GM12891 (cell line): ENCODE results near the gene PUM1.
"Not testable (repeated sequence)": the region's sequence is repeated elsewhere in the genome, so short reads cannot be mapped to it uniquely, and the experiment has no call there.

Experiments
- DNase-seq: peaks from one replicate; pipeline ENCODE4 v3.0.0; 2011; ENCODE audit warnings: low spot score; ENCODE audit not compliant: insufficient read length
- FAIRE-seq: peaks from 2 replicates; lab custom pipeline; 2011; peaks lifted over from hg19 to GRCh38; lab: Jason Lieb, UNC
- PAX5 ChIP-seq: IDR thresholded peaks from 2 replicates; pipeline ENCODE4 v1.6.1; 2011; ENCODE audit warnings: low read length, moderate library complexity, mild to moderate bottlenecking; ENCODE audit not compliant: insufficient read depth, severe bottlenecking
- POLR2A ChIP-seq: IDR thresholded peaks from 2 replicates; pipeline ENCODE4 v1.6.1; 2011; ENCODE audit warnings: low read depth, low read length, control low read depth
- POLR2AphosphoS5 ChIP-seq: IDR thresholded peaks from 2 replicates; pipeline ENCODE4 v1.6.1; 2011; ENCODE audit warnings: low read depth, low read length, control low read depth
- POU2F2 ChIP-seq: IDR thresholded peaks from 2 replicates; pipeline ENCODE4 v1.6.1; 2011; ENCODE audit warnings: low read depth, mild to moderate bottlenecking, control low read depth, low read length, moderate library complexity
- SPI1 ChIP-seq: IDR thresholded peaks from 2 replicates; pipeline ENCODE4 v1.6.1; 2011; ENCODE audit warnings: low read depth, low read length, control low read depth
- TAF1 ChIP-seq: IDR thresholded peaks from 2 replicates; pipeline ENCODE4 v1.6.1; 2011; ENCODE audit warnings: low read depth, low read length, control low read depth

PUM1 gene

DNA sequence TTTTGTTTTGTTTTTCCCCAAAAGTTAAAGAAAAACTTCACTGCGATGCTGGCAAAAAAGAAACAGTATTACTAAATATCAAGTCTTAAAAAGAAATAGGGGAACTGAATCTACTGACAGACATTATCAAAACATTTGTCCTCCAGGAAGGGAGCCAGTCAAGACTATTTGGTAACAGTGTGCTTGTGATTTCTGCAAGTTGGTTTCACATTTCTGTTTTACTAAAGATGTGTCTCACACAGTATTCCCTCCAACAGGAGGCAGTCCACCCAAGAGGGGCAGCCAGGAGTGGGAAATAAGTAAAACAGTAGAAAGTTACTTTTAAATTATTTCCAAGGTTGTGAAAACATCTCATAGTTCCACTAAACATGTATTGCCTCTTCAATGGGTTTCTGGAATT, 82.6 kb downstream of the PUM1 start:
- TF ChIP-seq POLR2AphosphoS5 (no peak), TAF1 (no peak), POLR2A (no peak), PAX5 (no peak), SPI1 (peak; percentile 82), POU2F2 (no peak)
- DNase-seq (no peak), FAIRE-seq (no peak)

DNA sequence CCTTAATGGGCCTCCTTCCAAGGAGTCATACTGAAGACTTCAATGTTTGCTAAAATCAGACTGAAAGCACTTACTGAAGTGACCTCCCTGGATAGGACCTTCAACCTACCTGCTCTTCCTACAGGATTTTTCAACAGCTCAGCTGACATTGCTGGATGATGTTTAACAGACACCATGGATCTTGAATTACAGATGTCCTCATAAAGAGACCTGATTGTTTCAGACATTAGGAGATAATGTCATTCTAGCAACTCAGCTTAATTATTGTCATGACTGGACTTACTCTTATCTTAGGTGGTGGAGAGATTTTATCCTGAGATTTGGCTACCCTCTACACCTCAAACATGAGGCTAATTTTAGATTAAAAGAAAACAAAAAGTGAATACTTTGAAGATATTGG, 83.1 kb downstream of the PUM1 start:
- FAIRE-seq (peak; percentile 31), DNase-seq (no peak)
- TF ChIP-seq POLR2AphosphoS5 (no peak), POU2F2 (no peak), PAX5 (no peak), POLR2A (no peak), TAF1 (no peak), SPI1 (no peak)

- TF ChIP-seq TAF1 (no peak), POLR2A (no peak), SPI1 (no peak), POU2F2 (no peak), POLR2AphosphoS5 (no peak), PAX5 (no peak)
- FAIRE-seq: no peak
Measured at GRCh38 chr1:30981172-30981571, 84.3 kb downstream of the PUM1 start.

DNA sequence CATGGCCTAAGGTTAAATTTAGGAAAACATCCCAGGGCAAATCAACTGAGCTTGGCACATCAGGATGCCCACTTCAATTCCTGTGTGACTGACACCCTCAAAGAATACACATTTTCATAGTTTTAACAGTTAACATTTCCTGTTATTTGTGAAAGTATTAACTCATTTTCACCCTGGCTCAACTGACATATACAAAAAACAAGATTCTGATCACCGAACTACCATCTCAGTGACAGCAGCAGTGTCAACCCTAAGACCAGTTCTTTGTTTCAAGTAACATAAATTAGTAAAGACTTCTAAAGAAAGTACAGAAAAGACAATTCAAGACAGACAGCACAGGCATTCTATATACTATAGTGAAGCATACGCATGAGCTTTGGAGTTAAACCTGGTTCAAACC, 88.0 kb downstream of the PUM1 start:
- DNase-seq (no peak), FAIRE-seq (peak; percentile 9)
- no peak for TF ChIP-seq PAX5
- TF ChIP-seq POLR2AphosphoS5: no peak
- TF ChIP-seq POLR2A: no peak
- no peak for TF ChIP-seq TAF1
- no peak for TF ChIP-seq POU2F2
- no peak for TF ChIP-seq SPI1

More at GRCh38 chr1:30981172-30981571, 84.3 kb downstream of the PUM1 start:
- no peak for DNase-seq

DNA sequence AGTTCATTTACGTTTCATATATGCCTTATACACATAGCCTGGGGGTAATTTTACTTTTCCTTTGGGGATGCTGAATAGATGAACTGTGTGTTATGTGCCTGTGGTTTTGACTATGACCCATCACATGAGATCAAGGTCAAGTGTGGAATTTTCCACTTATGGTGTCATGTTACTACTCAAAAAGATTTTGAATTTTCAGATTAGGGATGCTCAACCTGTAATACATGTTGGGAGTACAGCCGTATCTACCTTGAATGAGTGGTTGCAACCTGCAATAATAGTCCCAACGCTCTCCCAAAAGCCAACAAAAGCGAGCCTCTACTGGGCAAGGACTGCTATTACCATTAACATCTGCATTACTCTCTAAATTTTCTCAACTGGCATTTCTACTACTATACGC, 88.4 kb downstream of the PUM1 start:
- TF ChIP-seq PAX5: no peak
- no peak for TF ChIP-seq TAF1
- no peak for TF ChIP-seq POU2F2
- no peak for TF ChIP-seq POLR2A
- no peak for TF ChIP-seq POLR2AphosphoS5
- TF ChIP-seq SPI1: no peak
- DNase-seq (no peak), FAIRE-seq (no peak)

GRCh38 chr1:30976143-30976542, 89.4 kb downstream of the PUM1 start:
- TF ChIP-seq POU2F2 (no peak), POLR2A (no peak), SPI1 (no peak), TAF1 (no peak), PAX5 (no peak), POLR2AphosphoS5 (no peak)
- FAIRE-seq: no peak

DNA sequence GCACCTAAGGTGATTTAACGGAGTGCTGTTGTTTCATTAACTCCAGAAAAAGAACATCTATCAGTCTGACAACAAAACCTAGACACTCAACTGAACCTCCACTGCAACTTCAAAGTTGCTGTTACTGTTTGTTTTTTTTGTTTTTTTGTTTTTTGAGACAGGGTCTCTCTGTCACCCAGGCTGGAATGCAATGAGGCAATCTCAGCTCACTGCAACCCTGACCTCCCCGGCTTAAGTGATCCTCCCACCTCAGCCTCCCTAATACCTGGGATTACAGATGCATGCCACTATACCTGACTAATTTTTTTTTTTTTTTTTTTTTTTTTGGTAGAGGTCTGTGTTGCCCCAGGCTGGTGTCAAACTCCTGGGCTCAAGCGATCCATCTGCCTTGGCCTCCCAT, 90.3 kb downstream of the PUM1 start:
- DNase-seq: no peak
- TF ChIP-seq POLR2AphosphoS5: no peak
- TF ChIP-seq POLR2A: no peak
- TF ChIP-seq SPI1: no peak
- no peak for TF ChIP-seq TAF1
- FAIRE-seq: no peak

More at GRCh38 chr1:30976143-30976542, 89.4 kb downstream of the PUM1 start:
- DNase-seq: no peak

GRCh38 chr1:30974536-30974935, 91.0 kb downstream of the PUM1 start:
- DNase-seq (no peak), FAIRE-seq (no peak)
- TF ChIP-seq POLR2AphosphoS5 (no peak), SPI1 (no peak), POU2F2 (no peak), POLR2A (no peak), TAF1 (no peak), PAX5 (no peak)

GRCh38 chr1:30972349-30972748, 93.2 kb downstream of the PUM1 start:
- FAIRE-seq, DNase-seq: not testable (repeated sequence)

GRCh38 chr1:30971496-30971895, 94.0 kb downstream of the PUM1 start:
- DNase-seq (no peak), FAIRE-seq (no peak)
- no peak for TF ChIP-seq PAX5
- no peak for TF ChIP-seq TAF1
- TF ChIP-seq POLR2A: no peak
- TF ChIP-seq POU2F2: no peak
- TF ChIP-seq POLR2AphosphoS5: no peak
- no peak for TF ChIP-seq SPI1

GRCh38 chr1:30969903-30970302, 95.6 kb downstream of the PUM1 start:
- FAIRE-seq (no peak), DNase-seq (no peak)
- no peak for TF ChIP-seq TAF1
- no peak for TF ChIP-seq SPI1
- no peak for TF ChIP-seq POLR2A
- TF ChIP-seq POLR2AphosphoS5: no peak
- TF ChIP-seq POU2F2: no peak
- no peak for TF ChIP-seq PAX5
